ENCODE data around the gene FOXN3.

GRCh38 chr14:89382487-89382886 lies 34.5 kb downstream of the FOXN3 start:
- TF ChIP-seq POLR2AphosphoS5 (IDR thresholded peaks at IDR 0.05; ENCODE audit: insufficient read depth, low read depth, low read length) (no peak), CTCF (IDR thresholded peaks at IDR 0.05; ENCODE audit: extremely low read depth in 1 of 2, insufficient read depth in 1 of 2, low read depth in 1 of 2, low read length in 2 of 2) (no peak)
